Lower lobe of right lung (tissue), 2 donors: ENCODE results near the gene SH3PXD2B. TPM values are rescaled to one million over a fixed set of nuclear protein-coding genes. Genes with fewer than 3 reads are reported as not detected.
"Not testable (repeated sequence)": the region's sequence is repeated elsewhere in the genome, so short reads cannot be mapped to it uniquely, and the experiment has no call there.

Experiments
- ATAC-seq, 2 donors: fragments of 200-7000 bp; cut with Tn5 transposase; one replicate each; pipeline ENCODE4 v1.9.1; 2020 to 2022; ENCODE audit warnings: mild to moderate bottlenecking in 2 of 2, moderate library complexity in 2 of 2
- DNase-seq: peaks from one replicate; pipeline ENCODE4 v3.0.0-alpha.2; 2020
- H3K27ac ChIP-seq: fragments of 200-600 bp; one replicate; pipeline ENCODE4 v1.8.0; 2022
- H3K27me3 ChIP-seq: fragments of 200-600 bp; one replicate; pipeline ENCODE4 v1.8.0; 2022; ENCODE audit warnings: low read depth
- H3K36me3 ChIP-seq: fragments of 200-600 bp; one replicate; pipeline ENCODE4 v1.8.0; 2022; ENCODE audit warnings: mild to moderate bottlenecking
- H3K4me1 ChIP-seq: fragments of 200-600 bp; one replicate; pipeline ENCODE4 v1.8.0; 2022
- H3K4me3 ChIP-seq: fragments of 200-600 bp; one replicate; pipeline ENCODE4 v1.8.0; 2022; ENCODE audit warnings: mild to moderate bottlenecking
- H3K9me3 ChIP-seq: fragments of 200-600 bp; one replicate; pipeline ENCODE4 v1.8.0; 2022
- intact Hi-C: fragments of 100-400 bp; cut with DNase I; formaldehyde crosslinking; loops from one replicate; pipeline ENCODE4 v1.11.0; 2022
- total RNA-seq: library from RNA; stranded (reverse); fragmentation: NEBNext Ultra II Directional; extraction: Animal tissue kit (Norgen Biotek cat#: 25700); gene quantifications from one replicate; pipeline ENCODE4 v1.2.1, GENCODE V29; 2021
- TF ChIP-seq, protein P1 (sequence below): fragments of 200-600 bp; IDR thresholded peaks from one replicate; pipeline ENCODE4 v1.8.0; 2022; ENCODE audit warnings: antibody characterized with exemption, mild to moderate bottlenecking
- donor health status: DM: no; HTN: yes; CAD: no; lungs with severe emphysema.

Gene SH3PXD2B
- total RNA-seq, 1 donor from 2014 or later = 49.8 TPM

DNA sequence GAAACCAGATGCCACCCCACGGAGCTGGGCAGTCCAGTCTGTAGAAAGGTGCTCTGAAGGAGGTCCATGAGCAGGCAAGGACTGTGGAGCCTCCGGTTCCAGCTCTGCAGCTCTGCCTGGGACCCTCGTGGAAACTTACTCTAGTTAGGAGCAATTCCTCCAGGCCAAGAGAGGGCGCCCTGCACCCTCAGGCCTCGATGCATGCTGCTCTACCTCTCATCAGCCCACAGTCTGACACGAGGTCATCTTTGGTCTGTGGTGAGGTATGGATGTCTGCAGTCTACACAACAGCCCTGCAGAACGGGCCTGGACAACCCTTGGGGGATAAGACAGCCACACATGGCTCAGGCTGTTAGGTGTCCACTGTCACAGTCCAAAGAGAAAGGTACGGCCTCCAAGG lies 120.1 kb downstream of the SH3PXD2B start:
- no peaks in the 10 kb centered on the region for H3K27me3 ChIP-seq
- H3K9me3 ChIP-seq = no peaks in the 10 kb centered on the region
- H3K4me3 ChIP-seq = no peak overlapping the region
- intact Hi-C loops = no loop called here
- no peaks in the 10 kb centered on the region for H3K4me1 ChIP-seq
- TF ChIP-seq, protein P1, sequence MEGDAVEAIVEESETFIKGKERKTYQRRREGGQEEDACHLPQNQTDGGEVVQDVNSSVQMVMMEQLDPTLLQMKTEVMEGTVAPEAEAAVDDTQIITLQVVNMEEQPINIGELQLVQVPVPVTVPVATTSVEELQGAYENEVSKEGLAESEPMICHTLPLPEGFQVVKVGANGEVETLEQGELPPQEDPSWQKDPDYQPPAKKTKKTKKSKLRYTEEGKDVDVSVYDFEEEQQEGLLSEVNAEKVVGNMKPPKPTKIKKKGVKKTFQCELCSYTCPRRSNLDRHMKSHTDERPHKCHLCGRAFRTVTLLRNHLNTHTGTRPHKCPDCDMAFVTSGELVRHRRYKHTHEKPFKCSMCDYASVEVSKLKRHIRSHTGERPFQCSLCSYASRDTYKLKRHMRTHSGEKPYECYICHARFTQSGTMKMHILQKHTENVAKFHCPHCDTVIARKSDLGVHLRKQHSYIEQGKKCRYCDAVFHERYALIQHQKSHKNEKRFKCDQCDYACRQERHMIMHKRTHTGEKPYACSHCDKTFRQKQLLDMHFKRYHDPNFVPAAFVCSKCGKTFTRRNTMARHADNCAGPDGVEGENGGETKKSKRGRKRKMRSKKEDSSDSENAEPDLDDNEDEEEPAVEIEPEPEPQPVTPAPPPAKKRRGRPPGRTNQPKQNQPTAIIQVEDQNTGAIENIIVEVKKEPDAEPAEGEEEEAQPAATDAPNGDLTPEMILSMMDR = no peak
- H3K27ac ChIP-seq = no peak overlapping the region
- DNase-seq (no peak), ATAC-seq (no peak)
- peaks cover 24% of the 10 kb centered on the region for H3K36me3 ChIP-seq

DNA sequence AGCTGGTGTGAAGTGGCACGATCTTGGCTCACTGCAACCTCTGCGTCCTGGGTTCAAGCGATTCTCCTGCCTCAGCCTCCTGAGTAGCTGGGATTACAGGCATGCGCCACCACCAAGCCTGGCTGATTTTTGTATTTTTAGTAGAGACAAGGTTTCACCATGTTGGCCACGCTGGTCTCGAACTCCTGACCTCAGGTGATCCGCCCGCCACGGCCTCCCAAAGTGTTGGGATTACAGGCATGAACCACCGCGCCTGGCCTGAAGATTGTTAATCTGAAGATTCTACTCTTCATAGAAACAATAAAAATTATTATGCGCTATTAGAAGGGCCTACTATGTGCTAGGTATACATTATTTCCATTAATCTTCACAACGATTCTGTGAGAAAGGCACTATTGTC lies 127.4 kb downstream of the SH3PXD2B start:
- H3K4me1 ChIP-seq, DNase-seq, H3K9me3 ChIP-seq, H3K27me3 ChIP-seq, H3K27ac ChIP-seq, ATAC-seq, H3K36me3 ChIP-seq, intact Hi-C loops, H3K4me3 ChIP-seq: not testable (repeated sequence)

DNA sequence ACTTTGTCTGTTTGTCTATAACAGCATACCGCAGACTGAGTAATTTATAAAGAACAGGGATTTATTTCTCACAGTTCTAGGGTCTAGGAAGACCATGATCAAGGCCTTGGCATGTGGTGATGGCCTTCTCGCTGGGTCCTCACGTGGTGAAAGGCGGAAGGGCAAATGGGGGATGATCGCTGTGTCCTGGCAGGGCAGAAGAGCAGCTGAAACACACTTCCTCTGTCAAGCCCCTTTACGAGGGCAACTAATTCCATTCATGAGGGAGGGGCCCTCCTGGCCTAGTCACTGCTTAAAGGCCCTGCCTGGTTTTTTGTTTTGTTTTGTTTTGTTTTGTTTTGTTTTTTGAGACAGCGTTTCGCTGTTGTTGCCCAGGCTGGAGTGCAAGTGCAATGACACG lies 128.9 kb downstream of the SH3PXD2B start:
- no peak for DNase-seq
- H3K9me3 ChIP-seq = no peaks in the 10 kb centered on the region

DNA sequence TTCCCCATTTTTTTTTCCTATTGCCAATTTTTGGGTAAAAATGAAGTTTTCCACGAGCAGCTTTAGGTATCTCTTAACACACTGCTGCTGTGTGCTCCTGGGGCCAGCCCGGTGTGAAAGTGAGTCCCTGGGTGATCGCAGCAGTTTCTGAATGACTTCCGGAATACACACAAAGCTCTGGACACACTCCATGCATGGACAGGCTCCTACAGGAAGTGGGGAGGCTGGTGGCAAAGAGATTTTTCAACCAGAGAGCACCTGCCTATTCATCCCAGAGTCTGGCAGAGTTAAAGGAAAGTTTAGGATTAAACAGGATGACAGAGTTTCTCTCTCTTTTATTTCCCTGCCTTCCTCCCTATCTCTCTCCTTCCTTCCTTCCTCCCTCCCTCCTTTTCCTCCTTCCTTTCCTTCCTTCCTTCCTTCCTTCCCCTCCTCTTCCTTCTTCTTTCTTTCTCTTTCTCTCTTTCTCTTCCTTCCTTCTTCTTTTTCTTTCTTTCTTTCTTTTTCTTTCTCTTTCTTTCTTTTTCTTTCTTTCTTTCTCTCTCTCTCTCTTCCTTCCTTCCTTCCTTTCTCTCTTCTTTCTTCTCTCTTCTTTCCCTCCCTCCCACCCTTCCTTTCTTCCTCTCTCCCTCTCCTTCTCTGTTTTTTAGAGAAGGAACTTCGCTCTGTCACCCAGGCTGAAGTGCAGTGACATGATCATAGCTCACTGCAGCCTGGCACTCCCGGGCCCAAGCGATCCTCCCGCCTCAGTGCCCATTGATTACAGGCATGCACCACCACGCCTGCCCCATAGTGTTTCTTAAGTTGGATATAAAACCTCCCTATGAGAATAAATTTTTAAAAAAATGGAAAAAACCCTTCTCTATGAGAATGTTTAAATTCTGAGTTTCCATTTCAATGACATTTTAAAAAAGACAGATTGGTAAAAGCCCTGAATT lies 132.0 kb downstream of the SH3PXD2B start:
- peak in 1 of 2 donors; percentile 44 for ATAC-seq
- H3K9me3 ChIP-seq = no peaks in the 10 kb centered on the region
- H3K4me1 ChIP-seq = no peaks in the 10 kb centered on the region
- H3K27ac ChIP-seq = no peak overlapping the region
- TF ChIP-seq, protein P1 = no peak
- H3K4me3 ChIP-seq = no peak overlapping the region
- DNase-seq = no peak
- no peaks in the 10 kb centered on the region for H3K27me3 ChIP-seq
- H3K36me3 ChIP-seq = no peaks in the 10 kb centered on the region
- intact Hi-C loops = no loop called here

More for the DNA sequence above, 128.9 kb downstream of the SH3PXD2B start:
- ATAC-seq = no peak
- Histone ChIP-seq H3K36me3 (no peaks in the 10 kb centered on the region), H3K4me3 (no peak overlapping the region), H3K27ac (no peak overlapping the region), H3K27me3 (no peaks in the 10 kb centered on the region), H3K4me1 (no peaks in the 10 kb centered on the region)
- intact Hi-C loops = no loop called here
- TF ChIP-seq, protein P1 = no peak

DNA sequence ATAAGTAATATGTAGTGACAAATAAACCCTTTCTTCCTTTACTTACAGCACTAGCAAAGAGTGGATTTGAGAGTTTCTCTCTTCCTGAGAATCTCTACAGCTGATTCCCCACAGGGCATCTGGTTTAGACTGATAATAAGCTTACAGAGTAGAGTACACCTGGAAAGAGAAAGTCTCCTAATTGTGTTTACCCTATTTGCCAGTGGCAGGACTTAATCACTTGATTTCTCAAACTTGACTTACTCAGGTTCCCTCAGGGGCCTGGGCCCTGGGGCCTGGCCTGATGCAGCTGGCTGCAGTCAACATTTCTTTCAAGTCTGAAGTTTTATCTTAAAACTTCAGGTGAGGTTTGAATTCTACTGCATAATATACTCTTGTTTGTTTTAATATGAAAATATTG lies 132.7 kb downstream of the SH3PXD2B start:
- H3K27ac ChIP-seq = no peak overlapping the region
- no peak overlapping the region for H3K4me3 ChIP-seq
- TF ChIP-seq, protein P1 = no peak
- intact Hi-C loops = no loop called here
- H3K36me3 ChIP-seq = no peaks in the 10 kb centered on the region
- no peaks in the 10 kb centered on the region for H3K9me3 ChIP-seq
- ATAC-seq = no peak
- no peaks in the 10 kb centered on the region for H3K4me1 ChIP-seq
- DNase-seq = no peak
- no peaks in the 10 kb centered on the region for H3K27me3 ChIP-seq

DNA sequence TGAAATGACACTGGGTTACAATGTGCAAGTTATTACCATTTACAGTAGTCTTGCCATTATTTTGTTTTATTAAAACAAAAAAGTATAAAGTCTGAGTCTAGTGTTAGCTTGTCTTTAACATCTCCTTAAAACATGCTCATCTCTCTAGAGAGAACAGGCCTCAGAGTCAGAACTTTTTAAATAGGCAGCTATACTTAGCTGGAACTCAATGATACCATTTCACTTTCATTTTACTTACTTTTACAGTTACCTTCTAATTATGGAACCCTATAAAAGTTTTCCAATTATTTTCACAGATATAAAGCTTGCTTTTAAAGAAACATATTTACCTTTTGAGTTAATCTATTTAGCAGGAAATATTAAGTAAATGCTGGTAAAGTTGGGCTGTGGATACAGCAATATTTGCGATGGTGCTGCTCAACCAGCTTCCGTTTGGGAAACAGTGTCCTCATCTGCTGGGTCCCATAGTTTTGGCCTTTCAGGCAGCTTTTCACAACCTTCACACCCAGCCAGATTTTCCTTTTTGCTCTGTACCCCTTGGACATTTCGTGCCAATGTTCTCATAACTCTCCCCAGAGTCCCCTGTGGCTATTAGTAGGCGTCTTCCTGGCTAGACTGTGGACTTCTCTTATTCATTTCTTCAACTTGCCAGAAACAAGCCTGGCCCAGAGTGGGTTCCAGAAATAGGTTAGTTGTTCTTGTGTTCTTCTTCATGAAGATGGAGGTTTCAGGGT lies 134.4 kb downstream of the SH3PXD2B start:
- H3K27me3 ChIP-seq = no peaks in the 10 kb centered on the region
- H3K4me3 ChIP-seq = no peak overlapping the region
- no peaks in the 10 kb centered on the region for H3K9me3 ChIP-seq
- no peaks in the 10 kb centered on the region for H3K4me1 ChIP-seq
- DNase-seq (no peak), ATAC-seq (no peak)
- H3K36me3 ChIP-seq = no peaks in the 10 kb centered on the region
- no peak overlapping the region for H3K27ac ChIP-seq
- TF ChIP-seq, protein P1 = no peak
- intact Hi-C loops = no loop called here
